Measurements from ENCODE around the gene DDA1. TPM values are rescaled to one million over a fixed set of nuclear protein-coding genes. Genes with fewer than 3 reads are reported as not detected.

Gene DDA1
- total RNA-seq, 4 donors from 2014 or later = 15.2 to 37.2 (median 23.9) TPM

- no peak overlapping the region for H3K4me3 ChIP-seq
- H3K27ac ChIP-seq = peak overlapping the region in 1 of 4 donors; percentile 10
- peaks cover 0 to 25% (median 0%) of the 10 kb centered on the region in 3 donors for H3K36me3 ChIP-seq
- no peak for TF ChIP-seq CTCF (IDR thresholded peaks at IDR 0.05)
- no peak for TF ChIP-seq POLR2A (IDR thresholded peaks at IDR 0.05)
- H3K4me1 ChIP-seq = peaks cover 3 to 29% (median 16%) of the 10 kb centered on the region in 4 donors
- peaks cover 0 to 8% of the 10 kb centered on the region in 2 donors for H3K27me3 ChIP-seq
- no peak for DNase-seq
- no peaks in the 10 kb centered on the region for H3K9me3 ChIP-seq
Observed at GRCh38 chr19:17325133-17325532, 15.8 kb downstream of the DDA1 start.

- H3K27me3 ChIP-seq = peaks cover 0 to 8% of the 10 kb centered on the region in 2 donors
- peaks cover 0 to 16% (median 0%) of the 10 kb centered on the region in 3 donors for H3K36me3 ChIP-seq
- no peak overlapping the region for H3K4me3 ChIP-seq
- H3K9me3 ChIP-seq = no peaks in the 10 kb centered on the region
- H3K27ac ChIP-seq = peak overlapping the region in 1 of 4 donors; percentile 38
- peak in 2 of 3 donors; percentile 32 to 65 for DNase-seq
- peaks cover 3 to 29% (median 19%) of the 10 kb centered on the region in 4 donors for H3K4me1 ChIP-seq
- TF ChIP-seq POLR2A (IDR thresholded peaks at IDR 0.05) (no peak), CTCF (IDR thresholded peaks at IDR 0.05) (no peak)
Observed at GRCh38 chr19:17325881-17326594, 16.7 kb downstream of the DDA1 start.

GRCh38 chr19:17326595-17326966 lies 17.2 kb downstream of the DDA1 start:
- Histone ChIP-seq H3K27ac (peak overlapping the region in 1 of 4 donors; percentile 25), H3K4me1 (peaks cover 3 to 29% (median 19%) of the 10 kb centered on the region in 4 donors), H3K9me3 (no peaks in the 10 kb centered on the region), H3K36me3 (peaks cover 0 to 10% (median 0%) of the 10 kb centered on the region in 3 donors), H3K4me3 (no peak overlapping the region), H3K27me3 (peaks cover 0 to 8% of the 10 kb centered on the region in 2 donors)
- TF ChIP-seq POLR2A (IDR thresholded peaks at IDR 0.05) (no peak), CTCF (IDR thresholded peaks at IDR 0.05) (no peak)
- DNase-seq = no peak

- H3K36me3 ChIP-seq = peaks cover 0 to 5% (median 0%) of the 10 kb centered on the region in 3 donors
- H3K27ac ChIP-seq = peak overlapping the region in 3 of 4 donors; percentile 73 to 90 (median 83)
- peaks cover 0 to 8% of the 10 kb centered on the region in 2 donors for H3K27me3 ChIP-seq
- H3K4me3 ChIP-seq = peak overlapping the region in 1 of 4 donors; percentile 73
- no peaks in the 10 kb centered on the region for H3K9me3 ChIP-seq
- TF ChIP-seq POLR2A (IDR thresholded peaks at IDR 0.05) (no peak), CTCF (IDR thresholded peaks at IDR 0.05) (no peak)
- H3K4me1 ChIP-seq = peaks cover 3 to 29% (median 19%) of the 10 kb centered on the region in 4 donors
- no peak for DNase-seq
Observed at GRCh38 chr19:17327068-17327653, 17.8 kb downstream of the DDA1 start.

- H3K4me1 ChIP-seq = peaks cover 3 to 29% (median 19%) of the 10 kb centered on the region in 4 donors
- H3K27me3 ChIP-seq = peaks cover 0 to 8% of the 10 kb centered on the region in 2 donors
- H3K9me3 ChIP-seq = no peaks in the 10 kb centered on the region
- DNase-seq = peak; percentile 77 to 91 (median 90)
- H3K27ac ChIP-seq = peak overlapping the region; percentile 73 to 90 (median 81)
- H3K4me3 ChIP-seq = peak overlapping the region; percentile 48 to 73 (median 64)
- TF ChIP-seq CTCF (IDR thresholded peaks at IDR 0.05) (peak in 4 of 6 experiments; percentile 35 to 72 (median 66)), POLR2A (IDR thresholded peaks at IDR 0.05) (peak; percentile 50 to 84)
- H3K36me3 ChIP-seq = no peaks in the 10 kb centered on the region
Observed at GRCh38 chr19:17327654-17328516, 18.5 kb downstream of the DDA1 start.
